HK-2 (cell line): ENCODE data around the gene PNLDC1.
A peak's percentile ranks its signal among the peaks of the same experiment; 100 is the strongest.
"Not testable (repeated sequence)": the region's sequence is repeated elsewhere in the genome, so short reads cannot be mapped to it uniquely, and the experiment has no call there.

ENCODE experiments used
- DNase-seq: peaks from one replicate; pipeline ENCODE4 v3.0.0-alpha.2; 2018; ENCODE audit not compliant: unreplicated experiment

Gene PNLDC1

DNA sequence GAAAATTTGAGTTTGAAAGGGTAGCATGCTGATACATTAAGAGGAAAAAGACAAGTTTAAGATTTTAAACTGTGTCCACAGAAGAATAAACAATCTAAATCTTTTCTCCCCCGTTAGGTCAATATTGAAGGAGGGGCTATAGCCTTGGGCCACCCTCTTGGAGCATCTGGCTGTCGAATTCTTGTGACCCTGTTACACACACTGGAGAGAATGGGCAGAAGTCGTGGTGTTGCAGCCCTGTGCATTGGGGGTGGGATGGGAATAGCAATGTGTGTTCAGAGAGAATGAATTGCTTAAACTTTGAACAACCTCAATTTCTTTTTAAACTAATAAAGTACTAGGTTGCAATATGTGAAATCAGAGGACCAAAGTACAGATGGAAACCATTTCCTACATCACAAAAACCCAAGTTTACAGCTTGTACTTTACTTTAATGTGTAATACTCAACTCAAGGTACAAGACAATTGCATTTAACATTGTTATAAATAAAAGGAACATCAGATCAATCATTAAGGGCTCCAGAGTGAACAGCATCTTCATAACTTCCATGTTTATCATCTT, 21.5 kb upstream of the PNLDC1 start:
- DNase-seq, result no peak

DNA sequence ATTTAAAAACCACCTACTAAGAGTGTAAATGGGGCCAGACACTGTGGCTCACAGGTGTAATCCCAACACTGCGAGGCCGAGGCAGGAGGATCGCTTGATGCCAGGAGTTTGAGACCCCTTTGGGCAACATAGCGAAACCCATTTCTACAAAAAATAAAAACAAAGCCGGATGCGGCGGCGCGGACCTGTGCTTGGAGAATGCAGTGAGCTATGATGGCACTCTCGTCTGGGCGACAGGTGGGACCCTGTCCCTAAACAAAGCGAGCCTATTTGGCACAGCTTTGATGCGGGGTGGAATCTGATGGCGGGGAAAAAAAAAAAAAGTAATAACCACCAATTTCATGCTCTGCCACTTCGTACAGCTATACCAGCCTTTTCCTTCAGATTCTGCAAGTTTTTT, 11.8 kb upstream of the PNLDC1 start:
- DNase-seq, result no peak

DNA sequence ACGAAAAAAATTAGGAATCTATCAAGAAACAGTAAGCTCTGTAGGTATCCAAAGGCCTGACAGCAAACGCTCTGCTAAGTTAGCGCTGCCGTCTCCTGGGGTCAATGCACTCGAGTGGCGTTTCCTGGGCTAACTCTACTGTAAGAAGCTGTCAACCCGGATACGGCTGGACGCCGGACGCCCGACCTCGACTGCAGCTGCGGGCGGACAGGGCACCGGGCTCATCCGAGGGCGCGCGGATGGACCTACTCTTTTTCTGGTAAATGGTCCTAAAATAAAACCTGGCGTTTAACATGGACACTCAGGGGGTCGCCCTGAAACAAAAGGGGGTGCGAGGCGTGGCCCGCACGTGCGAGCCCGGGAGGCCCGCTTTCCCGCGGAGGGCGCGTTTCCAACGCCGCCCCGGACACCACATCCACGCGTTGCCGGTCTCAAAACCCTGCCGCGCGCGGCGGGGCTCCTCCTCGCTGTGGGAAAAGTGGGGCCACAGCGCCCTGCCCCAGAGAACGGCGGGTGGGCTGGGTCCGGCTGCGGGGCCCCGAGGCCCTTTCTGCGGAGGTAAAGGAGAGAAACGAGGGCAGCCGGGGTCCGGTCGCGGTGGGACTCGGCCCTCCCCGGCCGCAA, 11.2 kb upstream of the PNLDC1 start:
- peak; percentile 35 for DNase-seq

DNA sequence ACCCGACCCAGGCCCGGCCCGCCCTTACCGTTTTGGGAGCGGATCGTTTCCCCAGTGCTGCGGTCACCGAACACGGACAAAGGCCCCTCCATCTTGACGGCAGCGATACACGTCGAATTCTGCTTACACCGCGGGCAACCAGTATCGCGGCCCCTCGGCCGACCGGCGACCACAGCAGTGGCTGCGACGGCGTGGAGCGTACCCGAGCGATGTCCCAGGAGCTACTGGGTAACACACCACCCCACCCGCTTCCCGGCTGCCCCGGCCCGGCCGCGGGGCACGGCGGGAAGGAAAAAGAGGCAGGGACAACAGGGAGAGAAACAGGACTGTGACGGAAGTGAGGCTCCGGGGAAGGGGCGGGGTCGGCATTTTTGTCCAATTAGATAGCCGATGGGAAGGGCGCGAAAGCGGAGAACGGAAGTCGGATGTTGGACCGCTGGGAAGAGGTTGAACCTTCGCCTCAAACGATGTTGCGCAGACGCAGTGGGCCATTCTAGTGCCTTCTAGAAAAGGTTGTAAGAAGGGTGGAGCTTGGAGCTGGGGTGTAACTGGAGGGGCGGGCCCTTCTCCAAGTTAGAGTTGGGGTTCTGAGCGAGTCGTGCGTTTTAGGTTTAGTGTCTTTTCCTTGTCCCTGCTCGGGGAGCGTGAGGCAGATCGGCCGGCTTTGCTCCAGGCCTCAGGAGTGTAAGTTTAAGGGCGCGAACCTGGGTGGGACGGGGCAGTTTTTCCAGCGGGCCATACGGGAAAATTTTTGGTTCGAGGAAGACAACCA, 10.5 kb upstream of the PNLDC1 start, which contains the start of gene TCP1:
Gene TCP1 (minus strand): TSS at position 226 of the 772 bp plus-strand sequence. CDS start 134 bp downstream, at position 92.
- DNase-seq, result peak; percentile 99

DNA sequence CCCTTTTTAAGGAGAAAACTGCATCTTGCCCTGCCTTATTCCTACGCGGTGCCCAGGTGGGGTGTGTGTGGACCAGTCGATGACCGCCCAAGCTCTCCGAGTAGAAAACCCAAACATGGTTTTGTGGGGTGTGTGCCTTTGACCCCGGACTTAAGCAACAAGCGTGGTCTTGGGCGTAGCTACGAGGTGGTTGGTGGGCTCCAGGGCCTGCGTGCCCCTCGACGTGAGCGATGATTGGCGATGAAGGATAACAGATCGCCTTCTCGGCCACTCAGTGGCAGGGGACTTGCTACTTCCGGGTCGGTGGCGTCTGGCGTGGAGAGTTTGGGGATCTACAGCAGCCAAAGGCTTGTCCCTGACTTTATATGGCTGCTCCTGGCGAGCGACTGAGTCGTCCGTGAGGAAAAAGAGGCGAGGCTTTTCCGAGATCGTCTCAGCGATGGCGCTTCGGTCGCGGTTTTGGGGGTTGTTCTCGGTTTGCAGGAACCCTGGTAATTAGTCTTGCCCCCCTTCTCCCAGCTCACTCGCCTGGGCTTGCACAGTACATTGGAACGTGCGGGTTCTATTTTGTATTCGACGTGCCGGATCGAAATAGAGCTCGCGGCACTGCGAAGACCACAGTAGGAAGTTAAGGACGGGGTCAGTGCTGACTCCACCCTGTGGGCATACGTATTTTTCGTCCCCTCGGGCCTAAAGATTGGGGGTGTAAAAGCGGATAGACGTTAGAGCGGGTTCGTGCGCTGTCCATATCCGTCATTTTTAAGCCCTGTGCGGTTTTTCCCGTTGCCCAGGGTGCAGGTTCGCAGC, 9.7 kb upstream of the PNLDC1 start, which contains the start of gene MRPL18:
Gene MRPL18 (plus strand): TSS at position 319 of the 807 bp plus-strand sequence. CDS start 121 bp downstream, at position 440.
- DNase-seq, result peak; percentile 96

DNA sequence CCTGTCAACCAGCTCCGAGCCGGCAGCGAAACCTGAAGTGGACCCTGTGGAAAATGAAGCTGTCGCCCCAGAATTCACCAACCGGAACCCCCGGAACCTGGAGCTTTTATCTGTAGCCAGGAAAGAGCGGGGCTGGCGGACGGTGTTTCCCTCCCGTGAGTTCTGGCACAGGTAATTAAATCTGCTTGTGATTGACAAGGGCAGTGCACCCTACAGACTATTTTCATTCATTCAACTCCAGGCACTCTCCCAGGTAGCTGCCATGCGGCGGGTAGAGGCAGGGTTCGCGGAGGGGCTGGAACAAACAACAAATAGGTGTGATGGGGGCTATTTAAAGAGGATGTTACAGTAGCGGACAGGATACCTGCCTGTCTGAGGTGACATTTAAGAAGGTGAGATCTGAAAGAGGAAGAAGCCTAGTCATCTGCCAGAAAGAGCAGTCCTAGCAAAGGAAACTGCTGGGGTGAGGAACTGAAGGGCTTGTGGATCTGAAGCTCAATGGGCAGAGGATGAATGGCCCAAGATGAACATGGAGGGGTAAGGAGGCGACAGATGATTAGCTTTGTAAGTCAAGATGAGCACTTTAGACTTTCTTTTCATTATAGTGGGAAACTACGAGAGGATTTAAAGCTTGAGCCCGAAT, 9.0 kb upstream of the PNLDC1 start:
- no peak for DNase-seq

DNA sequence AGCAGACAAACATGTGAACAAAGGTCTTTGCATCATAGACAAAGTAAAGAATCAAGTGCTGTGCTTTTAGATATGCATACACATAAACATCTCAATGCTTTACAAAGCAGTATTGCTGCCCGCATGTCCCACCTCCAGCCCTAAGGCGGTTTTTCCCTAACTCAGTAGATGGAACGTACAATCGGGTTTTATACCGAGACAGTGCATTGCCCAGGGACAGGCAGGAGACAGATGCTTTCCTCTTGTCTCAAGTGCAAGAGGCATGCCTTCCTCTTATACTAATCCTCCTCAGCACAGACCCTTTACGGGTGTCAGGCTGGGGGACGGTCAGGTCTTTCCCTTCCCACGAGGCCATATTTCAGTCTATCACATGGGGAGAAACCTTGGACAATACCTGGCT, 5.1 kb upstream of the PNLDC1 start:
- not testable (repeated sequence) for DNase-seq

DNA sequence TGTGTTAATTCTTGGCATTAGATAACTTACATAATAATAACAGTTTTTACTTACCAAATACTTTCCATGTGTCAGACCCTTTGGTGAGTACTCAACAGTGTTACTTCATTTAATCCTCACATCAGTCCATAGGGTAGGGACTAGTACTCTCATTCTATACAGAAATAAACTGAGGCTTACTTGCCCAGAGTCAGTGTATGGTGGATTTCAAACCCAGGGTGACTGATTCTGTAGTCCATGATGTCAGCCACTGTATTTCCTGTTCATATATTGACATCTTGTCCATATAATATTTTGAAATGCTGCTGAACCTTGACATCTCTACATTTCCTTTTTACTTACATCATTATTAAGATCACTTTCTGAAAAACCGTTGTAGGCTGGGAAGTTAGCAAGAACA, 2.5 kb upstream of the PNLDC1 start:
- DNase-seq, result no peak

DNA sequence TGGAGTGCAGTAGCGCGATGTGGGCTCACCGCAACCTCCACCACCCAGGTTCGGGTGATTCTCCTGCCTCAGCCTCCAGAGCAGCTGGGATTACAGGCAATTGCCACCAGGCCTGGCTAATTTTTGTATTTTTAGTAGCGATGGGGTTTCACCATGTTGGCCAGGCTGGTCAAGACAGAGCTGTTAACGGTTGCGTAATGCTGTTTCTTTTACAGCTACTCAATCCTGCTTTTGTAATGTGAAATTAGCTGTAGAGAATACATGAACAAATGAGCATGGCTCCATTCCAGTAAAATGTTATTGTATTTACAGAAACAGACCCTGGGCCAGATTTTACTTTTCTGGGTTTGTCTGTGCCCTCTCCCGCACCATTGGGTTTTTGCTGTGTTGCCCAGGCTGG, 1.9 kb downstream of the PNLDC1 start:
- DNase-seq, result no peak

DNA sequence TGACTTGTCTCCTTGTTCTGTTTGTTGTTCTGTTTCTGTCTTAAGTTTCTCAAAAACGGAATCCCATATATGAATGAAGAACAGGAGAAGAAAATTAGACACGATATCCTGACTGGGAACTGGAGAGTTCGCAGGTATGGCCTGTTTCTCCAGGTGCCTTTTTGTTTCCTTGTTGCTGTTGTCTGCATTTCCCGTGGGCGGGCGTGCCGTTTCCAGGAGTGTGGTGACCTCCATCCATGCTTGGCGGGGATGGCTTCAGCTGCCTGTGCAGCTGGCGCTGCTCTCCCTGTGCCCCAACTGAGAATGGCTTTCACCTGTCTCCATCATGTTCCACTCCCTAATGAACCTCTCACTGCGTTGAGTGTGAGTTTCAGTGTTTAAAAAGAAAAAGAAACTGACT, 4.4 kb downstream of the PNLDC1 start:
- no peak for DNase-seq

DNA sequence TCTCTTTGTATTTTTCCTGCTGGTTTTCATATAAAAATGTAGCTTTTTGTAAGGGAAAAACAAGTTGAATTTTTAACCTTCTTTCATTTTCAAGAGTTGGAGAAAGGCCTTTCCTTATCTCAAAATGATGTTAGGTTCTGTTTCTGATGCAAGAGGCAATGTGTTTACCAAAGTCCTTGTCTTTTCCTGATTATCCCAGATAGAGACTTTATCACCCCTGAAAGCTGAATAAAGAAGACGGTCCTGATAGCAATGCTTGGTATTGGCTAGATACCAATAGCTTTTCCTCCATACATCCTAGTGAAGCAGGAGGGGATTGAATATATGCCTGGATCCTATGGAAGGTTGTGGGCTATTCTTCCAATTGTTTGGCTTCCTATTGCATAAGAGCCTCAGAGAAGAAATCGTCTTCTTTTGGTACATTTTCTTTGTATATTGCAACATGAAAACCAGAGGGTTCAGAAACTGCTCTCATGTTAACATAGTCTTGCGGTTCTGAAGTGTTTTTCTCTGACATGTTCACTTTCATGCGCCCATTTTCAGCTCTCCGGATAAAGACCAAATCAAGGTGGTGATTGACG, 5.5 kb downstream of the PNLDC1 start:
- no peak for DNase-seq

DNA sequence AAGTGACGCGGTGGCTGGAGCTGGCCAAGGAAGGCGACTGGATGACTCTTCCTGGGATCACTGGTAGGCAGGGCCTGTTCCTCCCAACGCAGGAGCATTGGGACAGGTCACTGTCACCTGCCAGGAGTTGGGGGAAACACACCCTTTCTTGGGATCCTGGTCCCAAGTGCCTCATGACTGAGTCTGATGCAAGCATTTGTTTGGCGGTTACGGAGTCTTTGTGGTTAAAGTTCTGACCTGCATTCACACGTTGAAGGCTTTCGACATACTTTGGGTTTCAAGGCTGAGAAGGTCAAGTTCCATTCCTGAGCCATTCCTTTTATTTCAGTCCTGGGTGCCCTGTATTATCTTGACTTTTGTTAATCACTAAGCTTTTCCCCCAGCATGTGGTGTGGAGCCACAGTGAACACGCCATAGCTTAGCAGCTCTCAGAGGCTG, 6.0 kb downstream of the PNLDC1 start:
- no peak for DNase-seq

DNA sequence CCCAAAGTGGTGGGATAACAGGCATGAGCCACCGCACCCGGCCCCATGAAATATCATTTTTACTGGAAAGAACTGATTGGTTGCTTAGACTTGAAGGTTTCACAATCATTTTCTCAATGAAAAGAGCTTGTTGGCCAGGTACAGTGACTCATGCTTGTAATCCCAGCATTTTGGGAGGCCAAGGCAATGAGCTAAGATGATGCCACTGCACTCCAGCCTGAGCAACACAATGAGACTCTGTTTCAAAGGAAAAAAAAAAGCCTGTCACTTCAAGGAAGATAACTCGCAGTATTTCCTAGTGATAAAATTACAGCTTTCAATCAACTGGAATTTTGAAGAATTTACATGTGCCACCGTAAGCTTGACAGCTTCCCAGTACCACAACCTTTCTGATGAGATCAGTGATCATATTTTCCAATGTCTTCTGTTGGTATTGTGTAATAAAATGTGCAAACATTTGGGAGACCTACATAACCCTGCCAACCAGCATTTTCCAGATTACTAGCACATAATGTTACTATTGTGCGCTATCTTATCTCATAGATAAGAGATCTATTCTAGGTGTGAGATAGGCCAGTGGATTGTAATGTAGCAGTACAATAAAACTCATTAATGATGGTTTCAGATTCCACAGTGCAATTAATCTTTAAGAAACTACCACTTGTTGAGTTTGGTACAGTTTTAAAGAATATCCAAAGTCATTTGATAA, 7.2 kb downstream of the PNLDC1 start:
- no peak for DNase-seq

DNA sequence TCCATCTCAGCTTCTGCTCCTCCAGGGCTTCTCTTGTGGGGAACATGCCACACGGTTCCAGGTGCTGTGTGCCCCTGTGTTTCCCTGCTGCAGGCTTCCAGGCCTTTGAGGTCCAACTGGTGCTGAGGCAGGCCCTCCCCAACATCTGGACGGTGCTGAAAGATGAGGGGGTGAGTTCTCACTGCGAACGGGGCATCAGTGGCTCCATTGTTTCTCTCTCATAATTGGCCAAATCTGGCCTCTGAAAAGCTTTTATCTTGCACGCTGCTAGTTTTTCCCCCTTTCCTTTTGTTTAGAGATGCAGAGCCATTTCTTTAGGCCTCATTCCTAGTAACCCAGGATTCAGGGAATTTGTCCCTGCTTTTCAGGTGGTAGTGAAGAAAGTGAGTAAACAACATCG, 8.6 kb downstream of the PNLDC1 start:
- DNase-seq, result no peak

DNA sequence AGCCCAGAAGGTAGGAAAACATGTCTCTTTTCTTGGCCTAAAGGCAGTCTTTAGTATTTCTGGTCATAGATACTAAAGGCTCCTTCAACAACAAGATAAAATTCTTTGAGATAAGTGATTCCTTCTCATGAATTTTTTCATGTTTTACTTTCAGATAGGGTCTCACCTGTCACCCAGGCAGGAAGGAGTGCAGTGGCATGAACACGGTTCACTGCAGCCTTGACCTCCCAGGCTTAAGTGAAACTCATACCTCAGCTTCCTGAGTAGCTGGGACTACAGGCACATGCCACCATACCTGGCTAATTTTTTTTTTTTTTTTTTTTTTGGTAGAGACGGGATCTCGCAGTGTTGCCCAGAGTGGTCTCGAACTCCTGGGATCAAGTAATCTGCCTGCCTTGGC, 9.1 kb downstream of the PNLDC1 start:
- DNase-seq, result no peak

DNA sequence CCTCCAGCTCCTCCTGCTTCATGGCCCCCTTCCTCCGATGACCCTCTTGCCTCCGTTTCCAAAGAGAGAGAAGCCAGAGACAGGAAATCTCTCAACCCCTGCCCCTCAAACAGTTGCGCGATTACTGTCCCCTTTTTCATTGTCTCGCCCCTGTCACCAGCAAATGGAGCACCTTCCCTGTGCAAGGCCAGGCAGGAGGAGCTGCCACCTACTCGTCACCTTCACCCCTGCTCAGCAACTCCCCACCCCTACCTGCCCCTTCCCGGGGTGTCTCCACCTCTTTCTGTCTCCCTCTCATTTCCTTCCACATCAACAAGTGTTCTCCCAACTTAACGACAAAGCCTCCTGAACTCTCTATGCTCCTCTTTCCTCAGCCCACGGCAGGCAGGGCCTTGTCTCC, 13.7 kb downstream of the PNLDC1 start:
- DNase-seq, result no peak

DNA sequence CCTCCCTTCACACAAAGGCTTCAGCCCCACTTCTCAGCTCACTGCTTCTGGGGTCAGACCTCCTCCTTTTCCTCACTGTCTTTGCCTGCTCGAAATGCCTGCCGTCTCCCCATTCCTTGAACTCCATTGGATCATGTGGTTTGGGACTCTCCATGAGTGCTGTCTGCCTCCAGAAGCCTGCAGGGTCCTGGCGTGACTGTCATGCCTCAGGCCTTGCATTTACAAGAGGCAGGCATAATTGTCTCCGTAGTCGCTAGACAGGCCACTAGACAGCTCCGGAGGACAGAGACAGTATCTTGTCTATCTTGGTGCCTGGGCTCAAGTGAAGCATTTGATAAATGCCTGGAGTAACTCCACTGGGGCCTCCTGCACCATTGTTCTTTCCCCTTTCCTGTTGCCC, 15.3 kb downstream of the PNLDC1 start:
- DNase-seq, result no peak

DNA sequence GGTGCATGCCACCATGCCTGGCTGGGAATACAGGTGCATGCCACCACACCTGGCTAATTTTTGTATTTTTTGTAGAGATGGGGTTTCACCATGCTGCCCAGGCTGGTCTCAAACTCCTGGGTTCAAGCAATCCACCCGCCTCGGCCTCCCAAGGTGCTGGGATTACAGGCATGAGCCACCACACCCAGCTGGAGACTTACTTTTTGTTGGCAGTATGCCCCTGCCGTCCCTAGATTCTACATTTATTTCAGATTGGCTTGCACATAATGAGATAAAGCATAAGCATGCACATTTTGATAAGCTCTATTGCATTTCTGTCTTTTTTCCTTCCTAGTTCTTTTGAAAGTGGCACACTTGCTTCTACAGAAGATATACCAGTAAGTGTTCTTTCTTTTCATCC, 16.7 kb downstream of the PNLDC1 start:
- not testable (repeated sequence) for DNase-seq

DNA sequence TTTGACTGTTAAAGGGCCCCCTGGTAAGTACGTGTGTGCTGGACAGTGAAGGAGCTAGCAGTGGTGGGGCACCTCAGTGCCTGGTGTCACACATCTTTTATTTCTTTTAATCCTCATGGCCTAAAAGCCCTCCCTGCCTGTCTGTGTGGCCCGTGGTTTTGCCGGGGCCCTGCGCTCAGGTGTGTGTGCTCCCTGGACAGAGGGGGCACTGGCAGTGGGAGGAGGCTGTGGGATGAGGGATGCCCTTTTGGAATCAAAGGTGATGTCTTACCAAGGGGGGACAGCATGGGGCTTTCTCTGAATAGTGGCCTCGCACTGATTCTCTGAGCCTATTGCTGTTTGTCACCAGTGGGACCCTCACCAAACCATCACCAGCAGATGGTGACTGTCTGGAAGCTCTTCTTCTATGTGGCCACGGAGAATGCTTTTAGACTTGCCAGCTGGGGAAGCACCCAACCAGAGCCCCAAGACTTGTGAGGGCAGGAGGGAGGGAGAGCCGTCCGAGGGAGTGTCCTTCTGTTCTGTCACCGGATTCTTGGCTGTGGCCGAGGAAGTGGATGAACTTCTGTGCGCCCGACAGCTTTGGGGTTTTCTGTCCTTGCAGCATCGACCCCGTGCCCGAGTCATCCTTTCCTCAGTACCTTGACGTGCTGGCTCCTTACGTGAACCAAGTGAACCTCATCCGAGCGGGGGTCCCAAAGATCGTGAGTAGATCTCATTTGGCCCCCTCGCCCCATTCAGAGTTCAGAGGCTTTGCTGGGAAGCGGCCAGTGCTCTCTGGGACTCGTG, 18.1 kb downstream of the PNLDC1 start:
- no peak for DNase-seq

DNA sequence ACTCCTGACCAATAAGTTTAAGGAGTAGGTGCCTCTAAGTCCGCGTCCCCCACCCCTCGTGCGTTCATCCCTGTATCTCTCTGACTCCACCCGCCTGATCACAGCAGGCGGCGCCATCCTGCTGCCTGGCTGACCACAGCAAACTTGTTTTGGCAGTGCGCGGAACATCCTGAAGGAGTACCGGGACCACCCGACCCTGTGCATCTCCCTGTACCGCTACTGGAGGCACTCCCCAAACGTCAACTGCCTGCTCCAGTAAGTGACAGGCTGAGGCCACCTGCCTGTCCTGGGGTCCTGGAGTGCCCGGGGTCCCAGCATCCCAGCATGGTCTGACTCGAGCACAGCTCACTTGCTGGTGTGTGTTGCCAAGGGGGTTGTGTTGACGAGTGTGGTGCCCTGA, 19.0 kb downstream of the PNLDC1 start:
- DNase-seq, result no peak
